RPMI8226 (cell line): ENCODE measurements around the gene KCNQ1.

Source experiments
- DNase-seq: peaks from one replicate; pipeline ENCODE4 v3.0.0-alpha.2; 2015

The KCNQ1 gene

GRCh38 chr11:2660357-2660939 lies 215.6 kb downstream of the KCNQ1 start:
- DNase-seq, result no peak

DNA sequence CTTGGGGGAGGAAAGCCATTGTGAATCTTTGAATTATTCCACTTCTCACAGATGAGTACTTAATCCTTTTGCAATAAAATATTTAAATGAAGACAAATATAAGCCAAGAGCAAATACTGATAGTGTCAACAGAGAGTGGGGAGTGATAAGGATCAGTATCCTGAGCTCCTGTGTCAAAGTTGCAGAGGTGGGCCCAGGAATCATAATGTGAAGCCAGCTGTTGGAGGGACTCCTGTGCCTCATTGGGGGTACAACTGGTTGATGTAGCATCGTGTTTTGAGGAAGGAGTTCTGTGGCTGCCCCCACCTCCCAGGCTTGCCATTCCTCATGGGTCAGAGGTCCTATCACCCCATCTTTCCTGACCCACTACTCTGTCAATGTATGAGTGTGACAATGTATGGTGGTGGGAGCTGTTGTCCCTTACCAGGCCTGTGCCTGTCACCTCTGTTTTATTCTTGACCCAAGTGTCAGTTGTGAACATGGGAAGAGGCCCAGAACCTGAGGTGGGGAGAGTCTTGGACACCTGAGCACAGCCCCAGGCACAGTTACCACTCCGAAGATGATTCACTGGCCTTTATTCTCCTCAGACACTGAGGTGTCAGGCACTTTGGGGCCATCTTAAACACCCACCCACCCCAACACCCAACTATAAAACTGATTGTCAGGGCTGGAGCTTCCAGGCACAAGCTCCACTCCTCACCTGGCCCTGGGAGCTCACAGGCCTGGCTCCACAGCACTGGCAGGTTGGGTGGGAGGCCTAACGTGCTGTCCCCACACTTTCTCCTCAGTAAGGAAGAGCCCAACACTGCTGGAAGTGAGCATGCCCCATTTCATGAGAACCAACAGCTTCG lies 216.6 kb downstream of the KCNQ1 start:
- no peak for DNase-seq

DNA sequence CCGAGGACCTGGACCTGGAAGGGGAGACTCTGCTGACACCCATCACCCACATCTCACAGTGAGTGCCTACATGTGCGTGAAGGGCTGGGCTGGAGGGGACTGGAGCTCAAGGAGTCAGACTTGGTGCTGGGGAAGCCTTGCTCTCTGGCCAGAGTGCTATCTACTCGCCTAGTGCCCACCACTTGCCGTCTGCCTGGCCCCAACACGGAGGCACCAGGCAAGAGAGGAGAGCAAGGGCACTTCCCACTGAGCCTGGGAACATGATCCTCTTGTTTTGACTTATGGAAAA lies 217.2 kb downstream of the KCNQ1 start:
- no peak for DNase-seq

DNA sequence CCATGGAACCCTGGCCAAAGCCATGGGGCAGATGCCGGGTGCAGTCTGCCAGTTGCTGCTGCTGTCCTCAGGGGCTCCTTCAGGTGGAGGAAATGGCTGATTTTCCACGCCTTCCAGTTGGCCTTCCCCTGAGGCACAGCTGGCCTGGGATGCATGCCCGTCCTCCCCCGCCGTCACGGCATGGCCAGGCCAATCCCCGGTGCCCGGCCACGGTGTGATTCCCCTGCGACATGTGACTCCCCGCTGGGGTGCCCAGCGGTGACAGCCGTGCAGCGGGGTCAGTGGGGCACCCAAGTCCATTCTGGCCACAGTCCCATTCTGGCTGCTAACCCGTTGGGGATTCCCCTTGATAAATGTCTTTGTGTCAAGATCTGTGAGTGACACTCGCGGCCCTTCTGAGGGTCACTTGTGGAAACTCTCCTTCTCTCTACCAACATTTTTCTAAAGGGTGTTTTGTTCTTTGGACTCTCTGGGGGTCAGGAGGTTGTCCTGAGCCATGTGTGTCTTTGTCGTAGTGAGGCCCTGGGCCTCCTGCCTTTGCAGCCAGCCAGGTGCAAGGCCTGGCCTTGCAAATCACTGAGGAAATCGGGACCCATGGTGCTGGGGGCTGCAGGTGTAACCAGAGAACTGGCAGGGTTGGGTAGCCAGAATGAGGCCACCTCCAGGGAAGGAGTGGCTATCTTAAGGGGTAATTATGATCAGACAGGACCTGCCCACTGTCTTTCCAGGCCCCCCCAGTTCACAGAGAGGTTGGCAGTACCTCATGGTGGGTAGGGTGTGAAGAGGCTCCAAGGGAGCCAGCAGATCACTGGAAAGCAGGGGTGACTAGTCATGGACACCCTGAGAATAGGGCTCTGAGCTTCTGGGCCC lies 217.9 kb downstream of the KCNQ1 start:
- DNase-seq, result no peak

GRCh38 chr11:2663506-2663905 lies 218.7 kb downstream of the KCNQ1 start:
- no peak for DNase-seq

DNA sequence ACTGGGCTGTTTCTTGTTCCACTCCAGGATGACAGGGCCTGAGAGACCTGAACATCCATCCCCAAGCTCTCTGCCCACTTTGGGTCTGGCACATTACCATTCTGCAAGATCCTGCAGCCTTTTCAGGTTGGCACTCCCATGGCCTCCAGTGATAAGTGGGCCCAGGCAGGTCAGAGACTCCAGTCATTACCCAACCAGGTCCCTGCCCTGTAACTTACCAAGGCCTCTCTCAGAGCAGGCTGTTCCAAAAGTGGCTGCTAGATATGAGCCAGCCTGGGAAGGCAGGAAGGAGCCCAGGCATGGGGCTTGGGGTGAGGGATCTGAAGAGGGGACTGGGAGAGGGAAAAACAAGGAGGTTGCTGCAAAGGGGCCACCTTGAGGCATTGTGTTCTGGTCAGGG lies 219.1 kb downstream of the KCNQ1 start:
- DNase-seq, result no peak

DNA sequence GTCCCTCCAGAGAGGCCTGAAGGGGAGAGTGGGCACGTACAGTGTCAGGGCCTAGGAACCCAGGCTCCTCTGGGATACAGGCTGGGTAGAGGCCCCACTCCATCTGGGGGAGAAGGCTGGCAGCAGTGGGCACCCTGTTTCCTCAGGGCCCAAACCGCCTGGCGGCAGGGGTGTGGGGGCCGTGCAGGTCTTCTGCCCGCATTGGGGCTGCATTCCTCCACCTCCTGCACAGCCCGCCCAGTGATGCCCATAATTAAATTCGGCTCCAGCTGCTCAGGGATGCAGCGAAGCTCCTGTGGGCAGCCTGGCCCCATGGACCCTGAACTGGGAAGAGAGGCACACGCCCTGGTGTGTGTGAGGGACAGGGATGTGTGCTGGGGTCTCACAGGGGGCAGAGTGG lies 219.6 kb downstream of the KCNQ1 start:
- no peak for DNase-seq

DNA sequence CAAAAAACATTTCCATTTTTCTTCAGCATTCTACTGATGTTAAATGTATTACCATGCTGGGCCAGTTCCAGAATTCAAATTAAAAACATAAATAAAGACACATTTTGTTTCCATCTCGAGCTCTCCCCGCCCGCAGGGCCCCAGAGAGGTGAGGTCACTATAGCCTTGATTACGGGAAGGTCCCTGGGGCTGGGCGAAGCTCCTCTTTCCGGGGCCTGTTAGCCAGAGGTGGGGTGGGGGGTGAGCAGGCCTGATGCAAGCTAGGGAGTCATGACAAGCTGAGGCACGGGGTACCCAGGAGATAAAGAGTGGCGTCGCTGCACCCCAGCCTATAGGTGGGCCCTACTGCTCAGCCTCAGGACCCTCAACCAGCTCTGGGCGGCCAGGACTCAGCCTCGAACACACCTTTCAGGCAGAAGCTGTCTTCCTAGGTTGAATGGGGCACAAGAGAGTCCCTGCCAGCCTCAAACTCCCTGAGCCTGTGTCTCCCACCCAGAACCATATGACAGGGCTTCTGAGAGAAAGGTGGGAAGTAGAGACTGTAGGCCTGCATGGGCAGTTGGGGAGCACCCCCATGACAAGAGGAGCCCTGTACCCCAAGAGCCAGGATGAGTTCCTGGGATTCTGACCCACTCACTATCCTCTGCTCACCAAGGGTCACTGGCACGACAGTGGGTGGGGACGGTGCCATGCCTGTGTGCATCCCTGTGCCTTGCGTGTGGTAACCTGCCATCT lies 220.2 kb downstream of the KCNQ1 start:
- no peak for DNase-seq

DNA sequence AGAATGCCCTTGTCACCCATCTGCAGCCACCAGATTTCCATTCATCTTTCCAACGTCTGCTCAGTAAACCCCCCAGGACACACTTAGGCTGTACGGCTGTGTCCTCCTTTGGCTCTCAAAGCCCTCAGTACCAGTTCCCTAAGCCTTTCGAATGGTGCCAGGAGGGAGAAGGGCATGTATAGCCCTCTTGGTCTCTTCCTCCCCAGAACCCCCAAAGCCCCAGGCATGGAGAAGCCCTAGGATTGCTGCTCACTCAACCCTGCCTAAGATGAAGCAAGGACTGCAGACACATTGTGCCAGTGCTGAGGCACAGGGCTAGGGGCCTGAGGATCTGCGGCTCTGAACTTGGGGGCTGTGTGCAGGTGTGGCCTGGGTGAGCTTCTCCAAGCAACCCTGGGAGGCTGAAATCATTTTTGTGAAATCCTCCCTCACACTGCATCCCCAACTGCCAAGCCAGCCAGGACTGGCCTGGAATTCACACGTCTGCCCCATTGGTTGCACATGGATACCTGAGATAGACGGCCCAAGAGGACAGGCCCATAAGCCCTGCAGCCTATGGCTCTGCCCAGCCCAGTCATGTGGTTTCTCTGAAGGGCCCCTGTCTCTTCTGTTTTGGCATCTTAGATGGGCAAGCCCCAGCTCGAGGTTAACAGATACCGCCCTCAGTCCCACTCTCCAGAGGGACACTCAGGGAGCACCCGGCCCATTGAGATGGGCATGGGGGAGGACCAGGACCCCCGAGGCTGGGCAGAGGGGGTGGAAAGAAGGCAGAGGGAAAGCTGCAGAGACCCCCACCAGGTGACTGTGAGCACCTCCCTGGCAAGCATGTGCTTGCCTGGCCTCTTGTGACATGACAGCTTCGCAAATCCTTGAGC lies 221.0 kb downstream of the KCNQ1 start:
- DNase-seq, result no peak

DNA sequence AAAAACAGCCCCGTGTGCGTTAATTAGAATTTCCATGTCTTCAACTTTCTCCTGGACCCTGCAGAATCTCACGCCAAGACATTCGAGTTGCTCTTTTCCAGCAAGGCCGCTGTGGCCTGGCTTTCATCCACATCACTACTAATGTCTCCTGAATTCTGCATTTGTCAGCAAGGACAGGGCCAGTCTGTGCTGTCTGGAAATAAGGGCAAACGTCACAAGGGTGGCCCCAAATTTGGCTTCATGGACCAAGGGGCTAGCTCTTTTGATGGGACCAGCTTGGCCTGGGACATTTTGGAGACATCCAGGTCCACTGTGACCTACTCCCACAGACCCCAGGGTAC lies 221.6 kb downstream of the KCNQ1 start:
- no peak for DNase-seq

DNA sequence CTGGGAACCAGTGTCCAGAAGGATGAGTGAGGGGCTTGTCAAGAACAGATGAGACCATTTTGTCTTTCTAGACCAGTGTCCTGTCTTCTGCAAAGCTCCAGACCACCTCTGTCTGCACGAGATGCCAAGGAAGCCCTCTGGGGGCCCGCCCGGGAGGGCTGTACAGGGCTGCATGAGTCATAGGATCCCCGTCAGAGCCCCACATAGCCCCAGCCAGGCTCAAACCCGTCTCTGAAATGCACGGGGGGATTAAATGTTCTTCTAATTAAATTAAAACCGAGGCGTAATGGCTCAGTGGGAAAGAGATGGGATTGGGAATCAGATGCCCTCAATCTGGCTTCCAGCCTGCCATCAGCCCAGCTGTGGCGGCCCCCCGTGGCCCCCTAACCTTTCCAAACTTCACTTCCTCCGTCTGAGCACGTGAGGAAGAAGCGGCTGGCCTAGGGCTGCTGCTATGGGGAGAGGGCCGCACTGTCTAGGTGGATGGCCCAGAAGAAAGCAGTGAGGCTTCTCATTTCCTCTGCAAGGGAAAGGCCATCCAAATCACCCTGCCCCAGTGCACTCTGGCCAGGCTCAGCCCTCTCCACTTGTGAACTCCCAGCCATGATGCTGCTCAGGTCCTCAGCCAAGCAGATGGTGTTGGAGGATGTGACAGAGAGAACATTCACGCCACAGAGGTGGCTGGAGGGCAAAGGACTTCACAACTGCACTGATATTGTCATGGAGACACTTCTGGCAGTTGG lies 222.2 kb downstream of the KCNQ1 start:
- no peak for DNase-seq

- no peak for DNase-seq
These were observed 223.1 kb downstream of the KCNQ1 start for GRCh38 chr11:2667940-2668339.

- no peak for DNase-seq
These were observed 224.1 kb downstream of the KCNQ1 start for GRCh38 chr11:2668876-2669275.

DNA sequence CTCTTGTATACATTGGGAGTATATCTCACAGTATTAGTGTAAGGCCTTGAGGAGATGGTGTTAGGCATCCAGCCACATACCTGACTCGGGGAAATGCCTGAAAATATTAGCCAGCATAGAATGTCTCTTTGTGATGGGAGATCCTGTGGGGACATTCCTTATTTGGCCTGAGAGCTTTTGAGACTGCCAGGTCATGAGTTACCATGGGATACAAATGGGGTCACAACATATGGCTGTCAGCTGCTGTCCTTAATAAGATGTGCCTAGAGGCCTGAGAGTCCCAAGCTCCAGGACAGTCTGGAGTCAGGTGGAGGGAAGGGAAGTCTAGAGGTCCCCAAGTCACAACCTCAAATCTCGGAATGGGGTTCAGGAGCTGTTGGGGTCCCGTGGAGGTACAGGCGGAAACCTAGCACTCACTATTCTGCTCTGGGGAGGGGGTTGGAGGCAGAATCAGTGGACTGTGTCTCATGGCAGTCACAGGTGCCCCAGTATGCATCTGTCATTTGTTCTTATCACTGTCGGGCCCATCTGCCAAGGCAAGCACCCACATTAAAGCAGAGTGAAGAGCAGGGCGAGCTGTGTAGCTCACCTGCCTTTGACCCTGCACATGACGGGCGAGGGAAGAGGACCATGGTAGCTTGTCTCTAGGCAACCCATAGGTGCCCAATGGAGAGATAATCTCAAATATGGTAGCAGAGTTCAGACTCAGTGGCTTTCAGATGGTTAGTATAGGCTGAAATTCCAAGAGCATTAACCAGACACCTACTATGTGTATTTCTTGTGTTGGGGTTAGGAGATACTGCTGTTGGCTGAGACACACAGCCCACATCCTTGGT lies 225.0 kb downstream of the KCNQ1 start:
- no peak for DNase-seq

DNA sequence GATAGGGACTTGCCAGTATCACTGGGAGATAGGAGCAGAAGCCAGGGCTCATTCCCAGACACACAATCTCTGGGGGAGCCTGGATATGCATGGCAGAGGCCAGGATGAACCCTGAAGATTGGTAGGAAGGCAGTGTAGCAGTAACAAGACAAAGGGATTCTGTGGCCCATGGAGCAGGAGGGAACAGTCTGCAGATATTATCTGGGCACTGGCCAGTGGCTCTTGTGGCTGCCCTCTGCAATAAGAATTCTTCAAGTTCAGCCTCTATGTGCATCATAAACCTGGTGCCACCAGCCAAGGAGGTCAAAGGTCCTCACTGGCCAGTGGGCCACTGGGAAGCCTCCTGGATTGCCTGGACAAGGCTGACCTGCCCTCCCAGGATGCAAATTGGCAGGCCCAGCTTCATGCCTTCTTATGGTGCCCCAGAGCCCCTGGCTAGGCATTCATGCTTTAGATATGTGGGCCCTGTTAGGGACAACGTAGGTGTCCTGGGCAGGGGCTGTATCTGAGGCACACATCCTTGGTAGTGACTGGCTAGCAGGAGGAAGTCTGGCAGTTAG lies 225.8 kb downstream of the KCNQ1 start:
- DNase-seq, result no peak

DNA sequence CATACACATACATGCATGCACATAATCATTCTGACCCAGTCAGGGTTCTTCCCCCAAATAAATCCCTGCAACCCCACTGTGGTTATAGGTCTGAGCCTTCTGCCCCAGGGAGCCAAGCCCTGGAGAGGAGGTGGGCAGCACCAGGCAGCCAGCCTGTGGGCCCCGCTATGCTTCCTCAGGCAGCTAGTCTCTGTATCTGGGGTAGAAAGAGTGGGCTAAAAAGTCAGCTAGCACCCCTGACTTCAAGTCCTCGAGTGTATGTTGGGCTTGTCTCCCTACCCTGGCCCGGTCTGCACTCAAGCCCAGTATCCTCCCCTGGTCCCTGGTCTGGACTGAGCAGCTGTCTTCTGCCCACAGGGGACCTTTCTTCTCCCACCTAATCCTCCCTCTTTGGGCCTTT lies 226.9 kb downstream of the KCNQ1 start:
- no peak for DNase-seq

DNA sequence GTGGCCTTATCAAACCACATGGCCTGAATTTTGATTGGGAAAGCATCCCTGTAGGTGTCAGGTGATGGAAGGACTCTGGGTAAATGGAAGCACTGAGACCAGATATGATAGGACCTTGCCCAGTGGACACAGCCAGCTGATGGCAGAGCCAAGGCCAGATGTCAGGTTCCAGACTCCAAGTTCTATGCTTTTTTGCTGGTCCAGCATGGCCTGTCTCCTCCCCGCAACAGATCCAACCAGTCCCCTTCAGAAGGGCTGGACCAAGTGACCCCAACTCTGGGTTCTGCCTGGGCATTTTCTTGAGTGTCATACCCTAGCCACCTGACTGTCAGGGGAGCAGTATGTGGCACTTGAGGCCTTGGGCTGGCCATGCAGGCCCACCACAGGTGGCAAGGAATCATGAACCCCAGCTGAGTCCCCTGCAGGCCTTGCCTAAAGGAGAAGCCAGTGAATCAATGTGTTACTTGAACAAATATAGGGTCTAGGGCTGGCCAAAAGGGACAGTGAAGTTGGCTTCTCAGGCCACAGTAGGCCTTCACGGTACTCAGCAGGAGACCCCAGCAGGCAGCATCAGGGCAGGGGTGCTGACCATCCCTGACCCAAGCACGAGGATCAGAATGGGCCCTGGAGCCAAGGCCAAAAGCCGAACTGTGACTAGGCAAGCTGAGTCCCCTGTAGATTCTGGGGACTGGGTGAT lies 227.9 kb downstream of the KCNQ1 start:
- no peak for DNase-seq

GRCh38 chr11:2673250-2673610 lies 228.4 kb downstream of the KCNQ1 start:
- no peak for DNase-seq

DNA sequence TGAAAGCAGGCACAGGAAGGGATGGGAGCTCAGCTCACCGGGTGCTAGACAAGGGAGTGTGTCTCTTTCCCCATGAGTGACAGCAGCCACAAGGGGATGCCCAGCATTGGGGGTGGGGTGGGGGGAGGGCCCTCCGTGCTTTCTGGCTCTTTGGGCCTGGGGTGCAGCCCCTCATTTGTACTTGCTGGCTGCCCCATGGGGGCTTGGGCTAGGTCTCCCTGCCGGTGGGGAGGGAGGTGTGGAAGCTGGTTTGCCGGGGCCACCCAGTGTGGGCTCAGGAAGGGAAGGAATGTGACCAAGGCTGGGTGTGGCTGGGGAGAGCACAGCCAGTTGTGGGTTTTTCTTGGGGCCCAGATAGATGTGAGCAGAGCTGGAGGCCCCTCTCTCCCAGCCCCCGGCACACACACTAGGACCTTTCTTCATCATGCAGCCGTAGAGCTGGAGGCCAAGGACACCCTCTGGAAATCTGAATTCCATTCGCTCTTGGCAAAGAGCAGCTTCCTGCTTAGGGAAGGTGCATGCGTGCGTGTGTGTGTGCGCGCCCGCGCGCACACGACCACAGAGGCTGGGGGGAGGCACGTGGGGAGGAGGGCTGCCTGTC lies 229.2 kb downstream of the KCNQ1 start:
- DNase-seq, result no peak
